Glomerular visceral epithelial cell (primary cell): ENCODE results near the gene CEP85L.
"Not testable (repeated sequence)": the region's sequence is repeated elsewhere in the genome, so short reads cannot be mapped to it uniquely, and the experiment has no call there.

Source experiments
- DNase-seq: peaks from one replicate; pipeline ENCODE4 v3.0.0-alpha.2; 2016; ENCODE audit errors: extremely low spot score

The CEP85L gene

GRCh38 chr6:118500130-118501015 lies 151.0 kb downstream of the CEP85L start:
- no peak for DNase-seq

- no peak for DNase-seq
Measured at GRCh38 chr6:118495485-118496280, 155.7 kb downstream of the CEP85L start.

GRCh38 chr6:118494091-118494490 lies 157.3 kb downstream of the CEP85L start:
- DNase-seq: no peak

- no peak for DNase-seq
Measured at GRCh38 chr6:118489990-118490389, 161.4 kb downstream of the CEP85L start.

- no peak for DNase-seq
Measured at GRCh38 chr6:118488631-118489030, 162.8 kb downstream of the CEP85L start.

GRCh38 chr6:118485601-118486550 lies 165.5 kb downstream of the CEP85L start:
- no peak for DNase-seq

- no peak for DNase-seq
Measured at GRCh38 chr6:118476551-118476950, 174.8 kb downstream of the CEP85L start.

GRCh38 chr6:118473266-118473665 lies 178.1 kb downstream of the CEP85L start:
- DNase-seq: no peak

- no peak for DNase-seq
Measured at GRCh38 chr6:118469468-118469867, 181.9 kb downstream of the CEP85L start.

GRCh38 chr6:118468682-118469465 lies 182.5 kb downstream of the CEP85L start:
- no peak for DNase-seq

- no peak for DNase-seq
Measured at GRCh38 chr6:118467181-118467580, 184.2 kb downstream of the CEP85L start.

- DNase-seq: no peak
Measured at GRCh38 chr6:118464620-118465019, 186.8 kb downstream of the CEP85L start.

- DNase-seq: no peak
Measured at GRCh38 chr6:118460958-118461470, 190.4 kb downstream of the CEP85L start.

- no peak for DNase-seq
Measured at GRCh38 chr6:118456982-118457381, 194.4 kb downstream of the CEP85L start.

GRCh38 chr6:118451839-118452238 lies 199.6 kb downstream of the CEP85L start:
- no peak for DNase-seq

- DNase-seq: no peak
Measured at GRCh38 chr6:118444796-118445195, 206.6 kb downstream of the CEP85L start.

GRCh38 chr6:118436482-118436881 lies 214.9 kb downstream of the CEP85L start:
- DNase-seq: no peak

- DNase-seq: not testable (repeated sequence)
Measured at GRCh38 chr6:118434147-118434546, 217.2 kb downstream of the CEP85L start.

- not testable (repeated sequence) for DNase-seq
Measured at GRCh38 chr6:118421312-118421711, 230.1 kb downstream of the CEP85L start.
